ENCODE results near the gene ARL4C. TPM values are rescaled to one million over a fixed set of nuclear protein-coding genes. Genes with fewer than 3 reads are reported as not detected.

The ARL4C gene
- total RNA-seq, 1 donor from 2014 or later = 18.8 TPM

DNA sequence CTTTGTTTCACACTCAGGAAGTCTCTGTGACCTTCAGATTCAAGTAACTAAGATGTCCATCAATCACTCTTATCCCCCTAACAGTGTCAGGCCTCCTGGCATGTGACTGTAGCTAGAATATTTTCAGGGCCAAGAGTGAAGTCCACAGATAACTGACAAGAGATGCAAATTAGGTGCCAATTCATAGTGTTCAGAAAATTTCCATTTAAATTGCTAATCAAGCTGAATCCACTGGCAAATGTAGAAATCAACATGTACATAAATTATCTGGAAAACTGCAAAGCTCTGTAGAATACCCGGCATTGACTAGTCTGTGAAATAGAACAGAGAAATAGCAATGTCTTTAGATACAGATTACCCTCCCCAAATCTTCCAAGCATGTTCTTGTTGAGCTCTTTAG lies 38.6 kb upstream of the ARL4C start:
- intact Hi-C loops (cut with DNase I) = no loop called here
- TF ChIP-seq, protein P1, sequence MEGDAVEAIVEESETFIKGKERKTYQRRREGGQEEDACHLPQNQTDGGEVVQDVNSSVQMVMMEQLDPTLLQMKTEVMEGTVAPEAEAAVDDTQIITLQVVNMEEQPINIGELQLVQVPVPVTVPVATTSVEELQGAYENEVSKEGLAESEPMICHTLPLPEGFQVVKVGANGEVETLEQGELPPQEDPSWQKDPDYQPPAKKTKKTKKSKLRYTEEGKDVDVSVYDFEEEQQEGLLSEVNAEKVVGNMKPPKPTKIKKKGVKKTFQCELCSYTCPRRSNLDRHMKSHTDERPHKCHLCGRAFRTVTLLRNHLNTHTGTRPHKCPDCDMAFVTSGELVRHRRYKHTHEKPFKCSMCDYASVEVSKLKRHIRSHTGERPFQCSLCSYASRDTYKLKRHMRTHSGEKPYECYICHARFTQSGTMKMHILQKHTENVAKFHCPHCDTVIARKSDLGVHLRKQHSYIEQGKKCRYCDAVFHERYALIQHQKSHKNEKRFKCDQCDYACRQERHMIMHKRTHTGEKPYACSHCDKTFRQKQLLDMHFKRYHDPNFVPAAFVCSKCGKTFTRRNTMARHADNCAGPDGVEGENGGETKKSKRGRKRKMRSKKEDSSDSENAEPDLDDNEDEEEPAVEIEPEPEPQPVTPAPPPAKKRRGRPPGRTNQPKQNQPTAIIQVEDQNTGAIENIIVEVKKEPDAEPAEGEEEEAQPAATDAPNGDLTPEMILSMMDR (IDR thresholded peaks at IDR 0.05) = no peak
- Histone ChIP-seq H3K4me3 (no peak overlapping the region), H3K9me3 (no peaks in the 10 kb centered on the region), H3K27ac (no peak overlapping the region), H3K4me1 (no peaks in the 10 kb centered on the region), H3K36me3 (no peaks in the 10 kb centered on the region), H3K27me3 (no peaks in the 10 kb centered on the region)
- no peak for DNase-seq (ENCODE audit: low spot score in 2 of 2)

DNA sequence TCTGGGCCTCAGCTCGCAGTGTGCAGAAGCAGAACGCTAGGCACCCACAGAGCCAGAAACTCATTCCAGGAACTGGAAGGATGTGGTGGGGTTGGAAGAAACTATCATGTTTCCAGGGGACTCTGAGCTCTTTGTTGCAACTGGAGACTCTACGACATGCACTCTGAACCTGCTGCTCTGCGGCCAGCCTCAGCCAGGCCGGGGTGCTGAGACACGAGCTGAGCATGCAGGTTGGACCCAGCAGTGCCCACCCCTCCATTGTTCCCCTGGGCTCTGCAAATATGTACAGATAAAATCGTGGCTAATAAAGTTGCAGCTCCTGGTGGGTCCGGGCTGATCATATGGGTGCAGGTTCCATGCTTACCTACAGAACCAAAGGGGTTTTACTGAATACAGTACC lies 37.6 kb upstream of the ARL4C start:
- no peaks in the 10 kb centered on the region for H3K27me3 ChIP-seq
- DNase-seq (ENCODE audit: low spot score in 2 of 2) = no peak
- TF ChIP-seq, protein P1 (IDR thresholded peaks at IDR 0.05) = no peak
- no peak overlapping the region for H3K4me3 ChIP-seq
- no peaks in the 10 kb centered on the region for H3K9me3 ChIP-seq
- no peaks in the 10 kb centered on the region for H3K4me1 ChIP-seq
- intact Hi-C loops (cut with DNase I) = no loop called here
- no peaks in the 10 kb centered on the region for H3K36me3 ChIP-seq
- no peak overlapping the region for H3K27ac ChIP-seq

DNA sequence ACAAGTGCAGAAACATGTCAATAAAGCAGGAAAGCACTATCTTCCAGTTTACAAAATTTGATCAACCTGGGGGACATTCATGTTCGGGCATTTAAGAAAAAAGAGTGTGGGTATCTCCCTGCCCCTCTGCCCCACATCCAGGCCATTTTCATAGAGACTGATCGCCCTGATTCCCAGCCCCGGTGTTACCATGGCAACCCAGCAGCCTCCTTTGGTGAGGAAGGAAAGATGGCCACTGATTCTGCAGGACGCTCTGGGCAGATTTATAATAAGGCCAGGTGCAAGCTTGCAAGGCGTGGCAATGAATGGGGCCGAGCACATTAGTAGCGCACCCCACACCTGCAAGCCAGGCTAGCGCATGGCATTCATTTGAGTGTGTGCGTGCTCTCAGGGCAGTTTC lies 36.7 kb upstream of the ARL4C start:
- Histone ChIP-seq H3K4me3 (no peak overlapping the region), H3K4me1 (no peaks in the 10 kb centered on the region), H3K36me3 (no peaks in the 10 kb centered on the region), H3K9me3 (no peaks in the 10 kb centered on the region), H3K27ac (no peak overlapping the region), H3K27me3 (no peaks in the 10 kb centered on the region)
- no peak for DNase-seq (ENCODE audit: low spot score in 2 of 2)
- intact Hi-C loops (cut with DNase I) = no loop called here
- TF ChIP-seq, protein P1 (IDR thresholded peaks at IDR 0.05) = no peak

DNA sequence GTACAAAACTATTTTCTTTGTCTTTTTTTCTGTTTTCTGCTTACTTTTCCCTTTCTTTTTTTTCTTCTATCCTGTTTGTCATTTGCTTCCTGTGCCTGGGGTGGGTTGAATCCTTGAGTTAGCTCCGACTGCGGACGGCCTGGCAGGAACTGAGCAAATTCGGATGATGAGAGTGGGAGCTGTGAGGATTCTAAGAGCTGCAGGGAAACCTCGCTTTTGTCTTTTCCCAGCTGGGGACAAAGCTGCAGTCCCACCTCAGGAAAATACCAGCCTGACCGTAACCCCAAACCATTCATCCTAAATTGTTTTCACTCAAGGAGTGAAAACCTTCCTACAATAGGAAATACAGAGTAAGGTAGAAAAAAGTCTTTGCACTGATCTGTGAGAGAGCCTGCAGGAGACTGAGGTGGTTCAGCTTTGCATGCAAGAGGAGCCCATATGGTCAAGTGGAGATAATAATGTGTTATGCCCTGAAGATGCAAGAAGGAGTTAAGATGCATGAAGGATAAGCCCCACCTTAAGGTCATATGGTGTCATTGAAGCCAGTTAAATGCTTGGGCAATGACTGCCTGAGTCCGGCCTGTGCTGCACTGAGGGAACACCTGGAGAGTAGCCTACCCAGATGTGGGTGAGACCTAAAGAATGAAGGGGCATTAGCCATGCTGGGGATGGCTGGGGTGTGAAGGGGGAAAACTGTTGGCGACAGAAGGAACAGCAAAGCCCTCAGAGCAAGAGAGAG lies 31.7 kb upstream of the ARL4C start:
- Histone ChIP-seq H3K9me3 (no peaks in the 10 kb centered on the region), H3K4me1 (no peaks in the 10 kb centered on the region), H3K36me3 (no peaks in the 10 kb centered on the region), H3K27me3 (no peaks in the 10 kb centered on the region), H3K4me3 (no peak overlapping the region), H3K27ac (no peak overlapping the region)
- DNase-seq (ENCODE audit: low spot score in 2 of 2) = no peak
- intact Hi-C loops (cut with DNase I) = no loop called here
- TF ChIP-seq, protein P1 (IDR thresholded peaks at IDR 0.05) = no peak

DNA sequence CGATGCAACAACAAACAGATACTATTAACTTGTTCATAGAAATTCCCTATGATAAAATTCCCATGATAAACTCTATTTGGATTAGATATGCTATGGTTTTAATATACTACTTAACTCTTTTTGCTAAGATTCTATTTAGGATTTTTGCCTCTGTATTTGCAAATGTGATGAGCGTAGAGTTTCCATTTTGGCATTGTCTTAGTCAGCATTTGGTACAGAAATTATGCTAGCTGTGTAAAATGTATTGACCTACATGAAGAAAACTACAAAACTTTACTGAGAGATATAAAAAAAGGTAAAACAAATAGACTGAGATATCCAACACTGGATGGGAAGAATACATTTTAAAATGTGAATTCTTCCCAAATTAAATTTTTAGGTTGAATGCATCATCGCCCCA lies 29.8 kb upstream of the ARL4C start:
- no peak for DNase-seq (ENCODE audit: low spot score in 2 of 2)
- H3K9me3 ChIP-seq = no peaks in the 10 kb centered on the region
- no peaks in the 10 kb centered on the region for H3K27me3 ChIP-seq
- no peaks in the 10 kb centered on the region for H3K36me3 ChIP-seq
- no peaks in the 10 kb centered on the region for H3K4me1 ChIP-seq
- no peak overlapping the region for H3K4me3 ChIP-seq
- intact Hi-C loops (cut with DNase I) = no loop called here
- TF ChIP-seq, protein P1 (IDR thresholded peaks at IDR 0.05) = no peak
- H3K27ac ChIP-seq = no peak overlapping the region

DNA sequence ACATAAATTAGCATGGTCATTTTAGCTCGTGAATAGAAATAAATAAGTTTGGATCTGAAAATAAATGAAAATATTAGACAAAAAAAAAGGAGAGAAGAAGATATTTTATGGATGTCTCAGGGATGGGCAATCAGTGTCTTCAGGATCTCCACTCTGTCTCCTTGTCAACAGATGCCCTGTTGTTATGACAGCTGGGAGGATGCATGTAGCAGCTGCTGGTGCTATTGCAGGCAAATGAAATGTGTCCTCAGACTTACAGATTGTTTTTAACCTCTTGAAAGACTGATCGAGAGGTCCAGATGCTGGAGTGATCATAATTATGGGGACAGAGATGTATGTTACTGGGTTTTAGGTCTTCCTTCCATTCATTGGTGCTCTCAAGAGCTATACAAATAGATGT lies 24.7 kb upstream of the ARL4C start:
- DNase-seq (ENCODE audit: low spot score in 2 of 2) = no peak
- intact Hi-C loops (cut with DNase I) = no loop called here
- H3K27me3 ChIP-seq = no peaks in the 10 kb centered on the region
- H3K9me3 ChIP-seq = no peaks in the 10 kb centered on the region
- H3K4me3 ChIP-seq = no peak overlapping the region
- H3K27ac ChIP-seq = no peak overlapping the region
- TF ChIP-seq, protein P1 (IDR thresholded peaks at IDR 0.05) = no peak
- no peaks in the 10 kb centered on the region for H3K4me1 ChIP-seq
- no peaks in the 10 kb centered on the region for H3K36me3 ChIP-seq
